ENCODE measurements around the gene MAN2B1. TPM values are rescaled to one million over a fixed set of nuclear protein-coding genes. Genes with fewer than 3 reads are reported as not detected.
A peak's percentile ranks its signal among the peaks of the same experiment; 100 is the strongest.
"Not testable (repeated sequence)": the region's sequence is repeated elsewhere in the genome, so short reads cannot be mapped to it uniquely, and the experiment has no call there.

MAN2B1 gene
- 37.7 TPM for polyA plus RNA-seq (2013, experiment 1 of 2; ENCODE audit: insufficient read length)
- 35.6 TPM for polyA plus RNA-seq (2013, experiment 2 of 2; ENCODE audit: insufficient read length)

GRCh38 chr19:12666265-12667048, at the start of gene MAN2B1, which contains the start of gene WDR83:
MAN2B1 (minus strand) TSS chr19:12666742; CDS start chr19:12666701, 41 bp downstream.
WDR83 (plus strand) TSS chr19:12666807; CDS start chr19:12669791, 2,984 bp downstream.
- peak; percentile 67 for DNase-seq

- no peak for DNase-seq
These were observed 49.4 kb upstream of the MAN2B1 start for GRCh38 chr19:12715929-12716328.

DNA sequence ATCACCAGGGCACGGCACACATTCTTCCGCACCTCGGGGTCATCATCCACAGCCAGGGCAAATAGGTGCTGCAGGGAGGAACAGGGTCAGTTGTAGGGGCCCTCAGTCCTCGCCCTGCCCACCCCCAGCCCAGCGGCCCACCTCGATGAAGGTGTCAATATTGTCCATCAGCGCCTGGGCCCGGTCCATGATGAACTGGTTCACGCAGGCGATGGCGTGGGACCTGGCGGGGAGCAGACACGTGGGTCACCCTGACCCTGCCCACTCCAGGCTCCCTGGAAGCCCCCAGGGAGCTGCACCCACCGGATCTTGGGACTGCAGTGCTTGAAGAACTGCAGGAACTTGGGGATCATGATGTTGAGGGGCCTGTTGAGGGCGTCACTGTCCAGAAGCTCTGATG, 48.6 kb upstream of the MAN2B1 start:
- no peak for DNase-seq

- DNase-seq, result not testable (repeated sequence)
These were observed 46.8 kb upstream of the MAN2B1 start for GRCh38 chr19:12713304-12713703.

DNA sequence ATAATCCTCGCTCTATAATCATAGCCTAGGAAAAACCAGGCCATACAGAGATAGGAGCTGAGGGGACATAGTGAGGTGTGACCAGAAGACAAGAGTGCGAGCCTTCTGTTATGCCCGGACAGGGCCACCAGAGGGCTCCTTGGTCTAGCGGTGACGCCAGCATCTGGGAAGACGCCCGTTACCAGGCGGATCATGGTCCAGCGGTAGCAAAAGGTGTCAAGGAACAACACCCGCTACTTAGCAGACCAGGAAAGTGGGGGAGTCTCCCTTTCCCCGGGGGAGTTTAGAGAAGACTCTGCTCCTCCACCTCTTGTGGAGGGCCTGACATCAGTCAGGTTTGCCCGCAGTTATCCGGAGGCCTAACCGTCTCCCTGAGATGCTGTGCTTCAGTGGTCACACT, 45.5 kb upstream of the MAN2B1 start:
- DNase-seq, result not testable (repeated sequence)

DNA sequence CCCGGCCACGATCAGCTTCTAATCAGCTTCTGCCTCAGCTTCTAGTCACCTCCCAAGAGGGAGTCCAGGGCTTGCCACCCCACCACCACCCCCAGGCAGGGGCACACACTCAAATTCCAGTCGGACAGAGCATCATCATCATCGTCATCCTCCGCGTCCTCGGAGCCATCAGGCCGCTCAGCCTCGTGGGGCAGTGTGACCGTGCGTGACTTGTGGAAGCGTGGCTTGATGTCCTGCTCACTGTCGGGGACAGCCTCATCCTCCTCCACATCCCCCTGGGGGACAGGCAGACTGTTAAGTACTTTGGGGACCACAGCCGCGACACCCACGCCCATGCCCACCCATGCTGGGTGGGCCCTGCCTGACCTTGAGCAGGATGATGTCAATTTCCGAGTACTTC, 44.6 kb upstream of the MAN2B1 start:
- no peak for DNase-seq

DNA sequence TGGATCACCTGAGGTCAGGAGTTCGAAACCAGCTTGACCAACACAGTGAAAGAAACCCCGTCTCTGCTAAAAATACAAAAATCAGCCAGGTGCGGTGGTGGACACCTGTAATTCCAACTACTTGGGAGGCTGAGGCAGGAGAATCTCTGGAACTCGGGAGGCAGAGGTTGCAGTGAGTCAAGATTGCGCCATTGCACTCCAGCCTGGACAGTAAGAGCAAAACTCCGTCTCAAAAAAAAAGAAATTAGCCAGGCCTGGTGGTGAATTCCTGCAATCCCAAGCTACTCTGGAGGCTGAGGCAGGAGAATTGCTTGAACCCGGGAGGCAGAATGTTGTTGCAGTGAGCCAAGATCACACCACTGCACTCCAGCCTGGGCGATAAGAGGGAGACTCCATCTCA, 42.1 kb upstream of the MAN2B1 start:
- DNase-seq, result no peak

DNA sequence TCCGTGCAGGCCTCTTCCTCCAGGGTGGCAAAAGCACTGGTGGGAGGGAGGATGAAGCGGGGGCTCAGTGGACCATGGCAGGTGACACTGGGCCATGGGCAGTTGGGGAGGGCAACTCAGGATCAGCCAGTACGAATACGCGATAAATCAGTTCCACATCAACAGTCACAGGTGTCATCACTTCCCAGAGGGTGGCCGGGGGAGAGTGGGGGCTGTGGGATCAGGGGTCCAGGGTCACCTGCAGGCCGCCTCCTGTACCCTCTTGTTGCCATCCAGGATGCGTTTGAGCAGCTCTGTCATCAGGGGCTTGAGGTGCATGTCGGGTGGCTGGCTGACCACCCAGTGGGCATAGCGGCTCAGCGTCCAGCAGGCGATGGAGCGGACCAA, 39.8 kb upstream of the MAN2B1 start:
- DNase-seq, result no peak

GRCh38 chr19:12705654-12706331, 39.3 kb upstream of the MAN2B1 start:
- no peak for DNase-seq

DNA sequence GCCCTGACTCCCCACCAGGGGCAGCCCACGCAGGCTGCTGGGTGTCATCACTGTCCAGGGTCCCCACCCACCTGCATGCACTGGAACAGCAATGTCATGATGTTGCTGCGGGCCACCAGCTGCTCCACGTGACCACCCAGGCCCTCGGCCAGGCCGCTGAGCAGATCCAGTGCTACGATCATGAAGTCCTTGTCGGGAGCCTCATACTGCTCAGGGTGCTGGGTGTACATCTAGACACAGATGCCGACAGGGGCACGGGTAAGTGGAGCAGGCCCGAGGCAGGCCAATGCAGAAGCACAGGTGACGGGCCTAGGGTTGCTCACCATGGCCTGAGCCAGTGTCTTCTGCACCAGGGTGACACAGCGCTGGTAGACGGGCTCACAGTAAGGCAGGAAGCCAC, 38.6 kb upstream of the MAN2B1 start:
- DNase-seq, result no peak

DNA sequence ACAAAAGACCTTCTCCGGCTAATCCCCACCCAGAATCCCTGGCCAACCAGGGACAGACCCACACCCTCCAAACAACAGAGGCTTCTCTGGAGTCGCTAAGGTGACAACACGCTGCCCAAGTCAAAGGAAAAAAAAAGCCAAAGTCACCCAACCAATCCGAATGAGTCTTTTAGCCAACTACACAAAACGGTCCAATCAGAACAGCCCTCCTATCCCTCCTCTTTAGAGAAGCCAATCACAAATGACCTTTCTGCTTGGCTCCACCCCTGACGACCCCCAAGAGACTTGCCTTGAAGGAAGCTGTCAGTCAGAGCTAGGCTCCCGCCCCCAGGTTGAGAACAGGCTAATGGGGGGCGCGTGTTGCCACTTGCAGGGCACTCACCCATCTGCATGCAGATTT, 36.5 kb upstream of the MAN2B1 start:
- DNase-seq, result peak; percentile 54

- DNase-seq, result no peak
These were observed 35.2 kb upstream of the MAN2B1 start for GRCh38 chr19:12701596-12702282.

DNA sequence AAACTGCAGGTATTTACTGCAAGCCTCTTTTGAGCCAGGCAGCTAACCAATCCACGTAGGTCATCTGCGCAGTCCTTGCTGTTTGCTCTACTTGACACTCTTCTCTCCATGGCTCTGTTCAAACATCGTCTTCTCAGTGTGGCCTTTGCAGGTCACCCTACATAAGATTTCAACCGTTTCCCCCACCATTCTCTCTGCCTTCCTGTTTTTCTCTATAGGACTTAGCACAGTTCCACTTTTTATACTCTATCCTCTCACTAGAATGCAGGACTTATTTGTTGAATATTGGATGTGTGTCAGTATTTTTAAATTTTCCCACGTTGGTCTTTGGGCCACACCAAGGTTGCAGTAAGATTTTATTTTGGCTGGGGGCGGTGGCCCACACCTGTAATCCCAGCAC, 31.6 kb upstream of the MAN2B1 start:
- no peak for DNase-seq

DNA sequence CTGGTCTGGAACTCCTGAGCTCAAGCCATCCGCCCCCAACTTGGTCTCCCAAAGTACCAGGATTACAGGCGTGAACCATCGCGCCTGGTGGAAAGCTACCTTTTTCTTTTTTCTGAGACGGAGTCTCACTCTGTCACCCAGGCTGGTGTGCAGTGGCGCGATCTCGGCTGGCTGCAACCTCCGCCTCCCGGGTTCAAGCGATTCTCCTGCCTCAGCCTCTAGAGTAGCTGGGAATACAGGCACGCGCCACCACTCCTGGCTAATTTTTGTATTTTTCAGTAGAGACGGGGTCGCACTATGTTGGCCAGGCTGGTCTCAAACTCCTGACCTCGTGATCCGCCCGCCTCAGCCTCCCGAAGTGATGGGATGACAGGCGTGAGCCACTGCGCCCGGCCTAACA, 30.9 kb upstream of the MAN2B1 start:
- not testable (repeated sequence) for DNase-seq

DNA sequence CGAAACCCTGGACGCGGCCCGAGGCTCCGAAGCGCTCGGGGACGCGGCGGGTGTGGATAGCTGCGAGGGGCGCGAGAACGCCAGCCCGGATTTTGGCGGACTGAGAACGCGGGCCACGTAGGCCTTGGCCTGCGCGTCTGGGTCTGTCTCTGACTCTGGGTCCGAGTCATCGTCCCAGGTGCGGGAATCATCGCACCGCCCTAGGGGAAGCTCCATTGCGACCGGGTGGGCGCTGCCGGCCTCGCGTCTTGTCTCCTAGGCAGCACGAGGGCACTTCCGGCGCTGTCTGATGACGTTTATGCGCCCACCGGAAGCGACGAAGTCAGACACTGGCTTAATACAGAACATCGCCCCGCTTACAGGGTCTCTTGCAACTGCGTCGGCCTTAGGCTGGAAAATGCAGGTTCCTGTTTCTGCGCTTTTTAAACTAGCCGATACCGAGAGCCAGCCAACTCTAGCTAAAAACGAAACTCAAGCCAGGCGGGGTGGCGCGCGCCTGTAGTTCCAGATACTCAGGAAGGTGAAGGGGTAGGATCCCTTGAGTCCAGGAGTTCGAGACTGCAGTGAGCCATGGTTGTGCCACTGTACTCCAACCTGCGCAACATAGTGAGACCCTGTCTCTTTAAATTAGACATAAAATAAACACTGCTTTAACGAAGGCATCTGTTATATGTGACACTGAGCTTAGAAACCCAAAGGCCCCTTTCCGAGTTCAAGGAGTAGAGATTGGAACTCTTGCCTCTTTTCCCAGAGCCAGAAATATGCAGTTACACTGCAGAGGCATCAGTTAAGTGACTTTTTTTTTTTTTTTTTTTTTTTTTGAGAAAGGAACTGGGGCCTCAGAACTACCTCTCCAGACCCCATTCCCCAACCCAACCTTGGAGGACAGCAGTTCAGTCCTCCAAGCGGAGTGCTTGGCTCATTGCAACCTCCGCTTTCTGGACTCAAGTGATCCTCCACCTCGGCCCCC, 30.1 kb upstream of the MAN2B1 start, which contains the start of gene FBXW9:
Gene FBXW9, minus strand, starts transcription at position 266 of the 970 bp plus-strand sequence. Its CDS starts 50 bp downstream, at position 216.
- peak; percentile 96 for DNase-seq

DNA sequence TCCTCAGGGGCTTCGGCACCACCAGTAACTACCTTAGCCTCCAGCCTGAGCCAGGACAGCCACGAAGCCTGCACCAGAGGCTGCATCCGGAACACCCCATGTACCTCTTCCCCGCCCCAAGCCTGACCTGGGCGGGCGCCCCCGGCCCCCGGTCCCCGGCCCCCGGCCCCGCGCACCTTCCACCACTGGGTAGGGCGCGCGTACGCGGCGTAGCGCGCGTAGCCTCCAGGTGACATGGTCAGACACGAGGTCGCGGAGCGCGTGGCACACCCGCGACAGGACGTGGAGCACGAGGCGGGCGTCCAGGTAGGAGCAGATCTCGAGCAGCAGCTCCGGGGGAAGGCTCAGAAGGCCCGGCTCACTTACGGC, 29.4 kb upstream of the MAN2B1 start:
- no peak for DNase-seq

DNA sequence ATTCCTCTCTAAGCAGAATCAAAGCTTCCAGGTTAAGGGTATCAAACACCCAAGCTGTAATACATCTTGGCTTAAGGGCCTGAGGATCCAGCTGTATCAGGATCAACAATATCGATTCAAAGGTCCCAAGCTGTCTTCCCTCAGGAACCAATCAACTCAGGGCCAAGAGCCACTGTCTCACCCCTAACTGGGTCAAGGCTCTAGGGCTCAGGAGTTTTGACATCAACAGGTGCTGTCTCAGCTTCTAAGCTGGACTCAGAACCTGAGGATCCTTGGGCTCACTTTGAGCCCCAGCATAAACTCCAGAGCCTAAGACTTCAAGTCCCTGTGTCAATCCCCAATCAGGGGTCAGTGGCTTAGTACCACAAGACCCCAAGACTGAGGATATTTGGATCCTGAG, 29.0 kb upstream of the MAN2B1 start:
- no peak for DNase-seq

DNA sequence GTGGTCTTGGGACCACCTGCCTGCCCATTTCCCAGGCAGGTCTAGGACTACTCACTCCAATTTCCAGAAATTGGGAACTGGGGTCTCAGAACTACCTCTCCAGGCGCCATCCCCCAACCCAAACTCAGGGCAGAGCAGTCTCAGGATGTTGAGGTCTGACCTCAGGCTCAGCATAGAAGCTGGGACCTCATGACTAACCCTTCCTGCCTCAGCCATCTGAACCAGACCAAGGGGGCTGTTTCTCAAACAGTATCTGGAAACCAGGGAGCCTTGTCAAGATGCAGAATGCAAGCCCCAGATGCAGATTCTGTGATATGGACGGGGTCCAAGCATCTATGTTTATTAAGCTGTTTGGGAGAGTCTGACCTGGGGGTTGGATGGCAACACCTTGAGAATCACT, 28.6 kb upstream of the MAN2B1 start:
- no peak for DNase-seq

GRCh38 chr19:12694641-12695040, 28.1 kb upstream of the MAN2B1 start:
- DNase-seq, result no peak

GRCh38 chr19:12692960-12693359, 26.4 kb upstream of the MAN2B1 start:
- no peak for DNase-seq

DNA sequence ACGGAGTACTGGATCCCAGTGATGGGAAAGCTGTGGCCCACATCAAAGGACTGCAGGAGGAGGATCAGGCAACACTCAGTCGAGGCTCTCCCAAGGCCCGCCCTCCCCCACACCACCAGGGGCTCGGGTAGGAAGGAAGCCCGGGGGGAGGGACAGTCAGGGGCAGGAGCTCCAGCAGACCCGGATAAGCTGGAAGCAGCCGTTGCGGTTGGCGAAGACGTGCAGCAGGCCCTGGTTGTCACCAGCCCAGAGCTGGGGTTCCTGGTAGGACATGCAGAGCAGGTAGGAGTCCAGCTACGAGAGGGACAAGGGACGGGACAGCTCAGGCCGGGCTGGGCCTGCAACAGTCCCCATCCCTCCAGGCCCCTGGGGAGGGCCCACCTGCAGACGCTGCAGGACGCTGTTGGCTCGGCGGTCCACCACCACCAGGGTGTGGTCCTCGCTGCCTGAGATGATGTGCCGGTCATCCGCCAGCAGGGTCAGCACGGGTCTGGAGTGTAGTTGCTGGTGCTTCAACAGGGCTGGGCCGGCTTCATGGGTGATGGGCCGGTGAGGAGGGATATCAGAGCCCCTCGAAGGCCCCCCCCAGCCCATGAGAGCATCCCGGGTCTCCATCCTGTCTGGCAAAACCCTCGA, 23.2 kb upstream of the MAN2B1 start:
- DNase-seq, result no peak
